Measurements from ENCODE around the gene FAT1.

GRCh38 chr4:186647821-186648220 is 75.8 kb downstream of the FAT1 start:
- TF ChIP-seq CTCF (IDR thresholded peaks at IDR 0.05; ENCODE audit: low read depth, low read length, poor library complexity, severe bottlenecking) (no peak), EZH2phosphoT487 (IDR thresholded peaks at IDR 0.05; ENCODE audit: borderline replicate concordance, low read length) (no peak)

Measured in DOHH2 (cell line).